ENCODE data around the gene MAGED2.

The MAGED2 gene

DNA sequence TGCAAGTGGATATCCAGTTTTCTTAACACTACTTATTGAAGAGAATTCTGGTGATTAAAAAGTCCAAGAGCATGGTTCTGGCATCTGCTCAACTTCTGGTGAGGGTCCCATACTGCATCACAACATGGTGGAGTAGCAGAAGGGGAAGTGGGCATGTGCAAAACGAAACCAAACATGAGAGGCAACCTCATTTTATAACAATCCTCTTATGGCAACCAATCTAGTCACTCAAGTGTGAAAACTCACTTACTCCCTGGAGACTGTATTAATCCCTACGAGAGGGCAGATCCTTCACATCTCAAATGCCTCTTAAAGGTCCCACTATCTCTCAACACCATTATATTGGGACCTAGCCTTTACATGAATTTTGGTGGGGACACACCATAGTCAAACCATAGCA, 57.7 kb downstream of the MAGED2 start:
- no peaks in the 10 kb centered on the region for H3K36me3 ChIP-seq (ENCODE audit: insufficient read depth, low read length)
- DNase-seq (ENCODE audit: low read depth, low spot score) = no peak
- H3K9me3 ChIP-seq (ENCODE audit: low read depth, low read length) = no peaks in the 10 kb centered on the region
- H3K4me3 ChIP-seq = no peak overlapping the region
- no peak overlapping the region for H3K27ac ChIP-seq
- no peak overlapping the region for H3K9ac ChIP-seq (ENCODE audit: insufficient read length)
- TF ChIP-seq POLR2AphosphoS5 (IDR thresholded peaks at IDR 0.05; ENCODE audit: borderline replicate concordance, low read depth, low read length) = no peak
- no peak for TF ChIP-seq FOXP2 (optimal IDR thresholded peaks at IDR 0.05; ENCODE audit: control extremely low read depth, extremely low read length, insufficient read depth)
- no peak for TF ChIP-seq EZH2 (IDR thresholded peaks at IDR 0.05)
